ENCODE data around the gene WDR5. TPM values are rescaled to one million over a fixed set of nuclear protein-coding genes. Genes with fewer than 3 reads are reported as not detected.

The WDR5 gene
- total and polyA plus RNA-seq, 2 experiments from 2014 or later = 21.0 to 25.9 TPM

- H3K27me3 ChIP-seq (replicated peaks; ENCODE audit: insufficient read depth) = peaks cover 23% of the 10 kb centered on the region
- no peaks in the 10 kb centered on the region for H3K4me1 ChIP-seq (ENCODE audit: insufficient read depth)
- no peak overlapping the region for H3K4me3 ChIP-seq
- no peak overlapping the region for H3K9ac ChIP-seq
- no peak for TF ChIP-seq EZH2phosphoT487 (IDR thresholded peaks at IDR 0.05; ENCODE audit: insufficient read depth, low read depth)
- in situ Hi-C loops (cut with MboI) = no loop called here
- H4K20me1 ChIP-seq (ENCODE audit: insufficient read depth) = no peaks in the 10 kb centered on the region
- no peak overlapping the region for H2AFZ ChIP-seq
- H3K27ac ChIP-seq = no peak overlapping the region
- no peaks in the 10 kb centered on the region for H3K9me2 ChIP-seq (ENCODE audit: insufficient read depth)
- no peaks in the 10 kb centered on the region for H3K36me3 ChIP-seq (ENCODE audit: low read depth)
- H3K79me2 ChIP-seq (ENCODE audit: insufficient read depth) = no peaks in the 10 kb centered on the region
- H3K4me2 ChIP-seq (ENCODE audit: unreplicated experiment) = no peak overlapping the region
- WGBS, 2 experiments (ENCODE audit: low coverage in 1 of 2, low lambda C conversion rate in 2 of 2, missing lambda C conversion rate in 2 of 2) = 82 to 89% methylated on average over 6 of the region's 6 CpGs
- H3F3A ChIP-seq (ENCODE audit: insufficient read depth) = no peaks in the 10 kb centered on the region
- H3K9me3 ChIP-seq (ENCODE audit: low read depth) = no peaks in the 10 kb centered on the region
- DNase-seq = no peak
Measured at GRCh38 chr9:134196911-134197310, 61.0 kb downstream of the WDR5 start.

GRCh38 chr9:134198791-134199190 lies 62.9 kb downstream of the WDR5 start:
- H3K36me3 ChIP-seq (ENCODE audit: low read depth) = no peaks in the 10 kb centered on the region
- H3K9me2 ChIP-seq (ENCODE audit: insufficient read depth) = no peaks in the 10 kb centered on the region
- H3K9me3 ChIP-seq (ENCODE audit: low read depth) = no peaks in the 10 kb centered on the region
- H3K4me3 ChIP-seq = no peak overlapping the region
- no peak overlapping the region for H3K9ac ChIP-seq
- H3K4me1 ChIP-seq (ENCODE audit: insufficient read depth) = no peaks in the 10 kb centered on the region
- no peak for TF ChIP-seq EZH2phosphoT487 (IDR thresholded peaks at IDR 0.05; ENCODE audit: insufficient read depth, low read depth)
- no peak for TF ChIP-seq EZH2 (IDR thresholded peaks at IDR 0.05; ENCODE audit: insufficient read depth, poor library complexity, severe bottlenecking)
- H3K27ac ChIP-seq = no peak overlapping the region
- peaks cover 25% of the 10 kb centered on the region for H3K27me3 ChIP-seq (replicated peaks; ENCODE audit: insufficient read depth)
- in situ Hi-C loops (cut with MboI) = no loop called here
- no peaks in the 10 kb centered on the region for H3K79me2 ChIP-seq (ENCODE audit: insufficient read depth)
- no peaks in the 10 kb centered on the region for H4K20me1 ChIP-seq (ENCODE audit: insufficient read depth)
- no peak overlapping the region for H2AFZ ChIP-seq
- WGBS, 2 experiments (ENCODE audit: low coverage in 1 of 2, low lambda C conversion rate in 2 of 2, missing lambda C conversion rate in 2 of 2) = 56 to 68% methylated on average over 3 of the region's 3 CpGs
- no peak overlapping the region for H3K4me2 ChIP-seq (ENCODE audit: unreplicated experiment)
- H3F3A ChIP-seq (ENCODE audit: insufficient read depth) = no peaks in the 10 kb centered on the region
- no peak for DNase-seq

GRCh38 chr9:134200730-134201129 lies 64.8 kb downstream of the WDR5 start:
- Histone ChIP-seq H3K27ac (no peak overlapping the region), H3K4me2 (ENCODE audit: unreplicated experiment) (no peak overlapping the region), H3K79me2 (ENCODE audit: insufficient read depth) (no peaks in the 10 kb centered on the region), H3K9me3 (ENCODE audit: low read depth) (no peaks in the 10 kb centered on the region), H3F3A (ENCODE audit: insufficient read depth) (no peaks in the 10 kb centered on the region), H3K9me2 (ENCODE audit: insufficient read depth) (no peaks in the 10 kb centered on the region), H3K4me3 (no peak overlapping the region), H3K36me3 (ENCODE audit: low read depth) (no peaks in the 10 kb centered on the region), H2AFZ (no peak overlapping the region), H3K27me3 (replicated peaks; ENCODE audit: insufficient read depth) (peaks cover 25% of the 10 kb centered on the region), H4K20me1 (ENCODE audit: insufficient read depth) (no peaks in the 10 kb centered on the region), H3K4me1 (ENCODE audit: insufficient read depth) (peaks cover 4% of the 10 kb centered on the region; the same call in 1 of the 2 replicates), H3K9ac (no peak overlapping the region)
- in situ Hi-C loops (cut with MboI) = no loop called here
- 57 to 73% methylated on average over 1 of the region's 1 CpG for WGBS, 2 experiments (ENCODE audit: low coverage in 1 of 2, low lambda C conversion rate in 2 of 2, missing lambda C conversion rate in 2 of 2)
- TF ChIP-seq EZH2phosphoT487 (IDR thresholded peaks at IDR 0.05; ENCODE audit: insufficient read depth, low read depth) = no peak
- no peak for TF ChIP-seq EZH2 (IDR thresholded peaks at IDR 0.05; ENCODE audit: insufficient read depth, poor library complexity, severe bottlenecking)
- DNase-seq = no peak

- H3F3A ChIP-seq (ENCODE audit: insufficient read depth) = no peaks in the 10 kb centered on the region
Measured at GRCh38 chr9:134203224-134203623, 67.3 kb downstream of the WDR5 start.

GRCh38 chr9:134204041-134204440 lies 68.2 kb downstream of the WDR5 start:
- Histone ChIP-seq H3K9ac (no peak overlapping the region), H3K79me2 (ENCODE audit: insufficient read depth) (no peaks in the 10 kb centered on the region), H4K20me1 (ENCODE audit: insufficient read depth) (no peaks in the 10 kb centered on the region), H3F3A (ENCODE audit: insufficient read depth) (no peaks in the 10 kb centered on the region), H3K4me1 (ENCODE audit: insufficient read depth) (peaks cover 5% of the 10 kb centered on the region; the same call in 1 of the 2 replicates), H3K36me3 (ENCODE audit: low read depth) (no peaks in the 10 kb centered on the region), H3K9me2 (ENCODE audit: insufficient read depth) (no peaks in the 10 kb centered on the region), H3K27ac (no peak overlapping the region), H2AFZ (no peak overlapping the region), H3K4me3 (no peak overlapping the region), H3K27me3 (replicated peaks; ENCODE audit: insufficient read depth) (peaks cover 21% of the 10 kb centered on the region), H3K4me2 (ENCODE audit: unreplicated experiment) (no peak overlapping the region), H3K9me3 (ENCODE audit: low read depth) (no peaks in the 10 kb centered on the region)
- no peak for DNase-seq
- in situ Hi-C loops (cut with MboI) = no loop called here
- TF ChIP-seq EZH2phosphoT487 (IDR thresholded peaks at IDR 0.05; ENCODE audit: insufficient read depth, low read depth) (no peak), EZH2 (IDR thresholded peaks at IDR 0.05; ENCODE audit: insufficient read depth, poor library complexity, severe bottlenecking) (no peak)
- WGBS, 2 experiments (ENCODE audit: low coverage in 1 of 2, low lambda C conversion rate in 2 of 2, missing lambda C conversion rate in 2 of 2) = 83 to 93% methylated on average over 1 of the region's 1 CpG

More at GRCh38 chr9:134203224-134203623, 67.3 kb downstream of the WDR5 start:
- no peaks in the 10 kb centered on the region for H3K79me2 ChIP-seq (ENCODE audit: insufficient read depth)
- H3K36me3 ChIP-seq (ENCODE audit: low read depth) = no peaks in the 10 kb centered on the region
- no peak overlapping the region for H2AFZ ChIP-seq
- WGBS, 2 experiments (ENCODE audit: low coverage in 1 of 2, low lambda C conversion rate in 2 of 2, missing lambda C conversion rate in 2 of 2) = 52 to 56% methylated on average over 2 of the region's 2 CpGs
- in situ Hi-C loops (cut with MboI) = no loop called here
- TF ChIP-seq EZH2 (IDR thresholded peaks at IDR 0.05; ENCODE audit: insufficient read depth, poor library complexity, severe bottlenecking) = no peak
- no peak for TF ChIP-seq EZH2phosphoT487 (IDR thresholded peaks at IDR 0.05; ENCODE audit: insufficient read depth, low read depth)
- H3K9me2 ChIP-seq (ENCODE audit: insufficient read depth) = no peaks in the 10 kb centered on the region
- no peak overlapping the region for H3K9ac ChIP-seq
- H3K4me1 ChIP-seq (ENCODE audit: insufficient read depth) = peaks cover 5% of the 10 kb centered on the region; the same call in 1 of the 2 replicates
- H3K4me3 ChIP-seq = no peak overlapping the region
- peaks cover 21% of the 10 kb centered on the region for H3K27me3 ChIP-seq (replicated peaks; ENCODE audit: insufficient read depth)
- no peaks in the 10 kb centered on the region for H3K9me3 ChIP-seq (ENCODE audit: low read depth)
- no peak overlapping the region for H3K4me2 ChIP-seq (ENCODE audit: unreplicated experiment)
- H3K27ac ChIP-seq = no peak overlapping the region
- DNase-seq = no peak
- H4K20me1 ChIP-seq (ENCODE audit: insufficient read depth) = no peaks in the 10 kb centered on the region

All from GM23248 (cell line).